Panc1 (cell line): ENCODE results near the gene IL3RA. TPM values are rescaled to one million over a fixed set of nuclear protein-coding genes. Genes with fewer than 3 reads are reported as not detected.
"Not testable (repeated sequence)": the region's sequence is repeated elsewhere in the genome, so short reads cannot be mapped to it uniquely, and the experiment has no call there.

Source experiments
- ATAC-seq: fragments of 200-7000 bp; cut with Tn5 transposase; 2 replicates; pipeline ENCODE4 v1.9.1; 2020; ENCODE audit warnings: mild to moderate bottlenecking, moderate library complexity
- BruUV-seq: library from RNA; stranded (reverse); fragments of 400-500 nt; replicated peaks from 2 replicates; lab custom pipeline; 2021; lab: Mats Ljungman, UMichigan
- CTCF ChIA-PET: fragments of 300-600 bp; sonication (Branson Sonifier 250); formaldehyde crosslinking; loops from one replicate; lab custom pipeline; 2022; ENCODE audit warnings: antibody characterized with exemption; lab: Charles Lee
- POLR2A ChIA-PET: fragments of 300-600 bp; sonication (Branson Sonifier 250); formaldehyde crosslinking; loops from one replicate; lab custom pipeline; 2022; ENCODE audit warnings: antibody characterized with exemption; lab: Charles Lee
- DNase-seq: peaks from one replicate; pipeline ENCODE4 v3.0.0-alpha.2; 2010; ENCODE audit warnings: low read depth, low spot score
- H3K27ac ChIP-seq: 2 replicates; pipeline ENCODE4 v1.5.1; 2011; ENCODE audit warnings: mild to moderate bottlenecking, low read length, inconsistent platforms
- H3K27me3 ChIP-seq: fragments of 200-500 bp; sonication (Bioruptor generic); 2 replicates; pipeline ENCODE4 v1.6.0; 2014; ENCODE audit warnings: low read length, inconsistent platforms; ENCODE audit not compliant: control insufficient read depth, insufficient read depth
- H3K36me3 ChIP-seq: fragments of 200-500 bp; sonication (Bioruptor generic); 2 replicates; pipeline ENCODE4 v1.5.1; 2014; ENCODE audit warnings: inconsistent platforms, mild to moderate bottlenecking, low read length, moderate library complexity; ENCODE audit not compliant: control insufficient read depth, insufficient read depth
- H3K4me1 ChIP-seq: 2 replicates; pipeline ENCODE4 v1.5.1; 2011; ENCODE audit warnings: inconsistent platforms, mild to moderate bottlenecking, low read length, moderate library complexity; ENCODE audit not compliant: control insufficient read depth, insufficient read depth
- H3K4me3 ChIP-seq, 2 experiments: 2 replicates each; pipeline ENCODE4 v1.5.1; 2011 to 2012; ENCODE audit warnings: low read depth in 2 of 2, low read length in 2 of 2, mild to moderate bottlenecking in 2 of 2, inconsistent platforms in 1 of 2, moderate library complexity in 1 of 2
- H3K9me3 ChIP-seq: fragments of 200-500 bp; sonication (Bioruptor generic); 2 replicates; pipeline ENCODE4 v1.5.1; 2014; ENCODE audit warnings: low read depth, mild to moderate bottlenecking, inconsistent platforms, low read length, moderate library complexity; ENCODE audit not compliant: control insufficient read depth, insufficient read depth
- POLR2AphosphoS5 ChIP-seq: IDR thresholded peaks from 2 replicates; pipeline ENCODE4 v1.6.1; 2012; ENCODE audit warnings: mild to moderate bottlenecking, low read depth, low read length, moderate library complexity
- SIN3A ChIP-seq: IDR thresholded peaks from 2 replicates; pipeline ENCODE4 v1.6.1; 2012; ENCODE audit warnings: low read depth, mild to moderate bottlenecking, low read length, moderate library complexity, borderline replicate concordance; ENCODE audit not compliant: insufficient read depth
- TCF7L2 ChIP-seq: IDR thresholded peaks from 2 replicates; pipeline ENCODE4 v1.6.1; 2011; ENCODE audit warnings: mild to moderate bottlenecking, low read depth, low read length, inconsistent platforms
- in situ Hi-C: cut with HindIII; loops from 2 replicates; pipeline ENCODE4 v1.10.0; 2016; ENCODE audit warnings: low sequenced_read_pairs, low pct_unique_long_range_greater_than_20kb
- intact Hi-C: fragments of 100-400 bp; cut with micrococcal nuclease; formaldehyde crosslinking; loops from one replicate; pipeline ENCODE4 v1.10.0; 2022; ENCODE audit not compliant: unreplicated experiment
- total RNA-seq: library from RNA; stranded (reverse); gene quantifications from one replicate; pipeline ENCODE4 v1.2.1, GENCODE V29; 2021; ENCODE audit not compliant: unreplicated experiment
- TF ChIP-seq, protein P1 (sequence below): fragments of 450-650 bp; IDR thresholded peaks from 2 replicates; pipeline ENCODE4 v1.5.1; 2017; ENCODE audit warnings: mild to moderate bottlenecking
- TF ChIP-seq, protein P2 (sequence below), 2 experiments: IDR thresholded peaks; 2 replicates each; pipeline ENCODE4 v1.6.1; 2011 to 2012; ENCODE audit warnings: low read depth in 2 of 2, control low read depth in 1 of 2, low read length in 1 of 2, mild to moderate bottlenecking in 1 of 2, moderate library complexity in 1 of 2; ENCODE audit not compliant: insufficient read depth in 1 of 2

The IL3RA gene
- total RNA-seq, 1 experiment from 2014 or later, result 0.28 TPM

DNA sequence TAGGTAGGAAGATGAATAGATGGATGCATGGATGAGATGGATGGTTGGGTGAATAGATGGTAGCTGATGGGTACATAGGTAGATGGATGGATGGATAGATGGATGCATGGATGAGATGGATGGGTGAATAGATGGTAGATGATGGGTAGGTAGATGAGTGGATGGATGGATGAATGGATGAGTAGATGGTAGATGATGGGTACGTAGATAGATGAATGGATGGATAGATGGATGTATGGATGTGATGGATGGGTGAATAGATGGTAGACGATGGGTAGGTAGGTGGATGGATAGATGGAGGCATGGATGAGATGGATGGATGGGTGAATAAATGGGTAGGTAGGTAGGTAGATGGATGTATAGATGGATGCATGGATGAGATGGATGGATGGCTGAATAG lies 69.2 kb downstream of the IL3RA start:
- not testable (repeated sequence) for ATAC-seq

DNA sequence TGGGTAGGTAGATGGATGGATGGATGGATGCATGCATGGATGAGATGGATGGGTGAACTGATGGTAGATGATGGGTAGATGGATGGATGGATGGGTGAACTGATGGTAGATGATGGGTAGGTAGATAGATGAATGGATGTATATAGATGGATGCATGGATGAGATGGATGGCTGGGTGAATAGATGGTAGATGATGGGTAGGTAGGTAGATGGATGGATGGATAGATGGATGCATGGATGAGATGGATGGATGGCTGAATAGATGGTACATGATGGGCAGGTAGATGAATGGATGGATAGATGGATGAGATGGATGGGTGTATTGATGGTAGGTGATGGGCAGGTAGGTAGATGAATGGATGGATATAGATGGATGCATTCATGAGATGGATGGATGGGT lies 70.5 kb downstream of the IL3RA start:
- no TSS peak for BruUV-seq
- Histone ChIP-seq H3K27me3 (no peaks in the 10 kb centered on the region), H3K36me3 (no peaks in the 10 kb centered on the region), H3K27ac (no peak overlapping the region), H3K4me3 (no peak overlapping the region), H3K4me1 (no peaks in the 10 kb centered on the region), H3K9me3 (no peaks in the 10 kb centered on the region)
- ChIA-PET POLR2A (no interaction called here), CTCF (no interaction called here)
- intact Hi-C loops, result no loop called here
- ATAC-seq (no peak), DNase-seq (no peak)
- TF ChIP-seq POLR2AphosphoS5 (no peak), SIN3A (no peak), TCF7L2 (no peak)
- TF ChIP-seq, protein P1, sequence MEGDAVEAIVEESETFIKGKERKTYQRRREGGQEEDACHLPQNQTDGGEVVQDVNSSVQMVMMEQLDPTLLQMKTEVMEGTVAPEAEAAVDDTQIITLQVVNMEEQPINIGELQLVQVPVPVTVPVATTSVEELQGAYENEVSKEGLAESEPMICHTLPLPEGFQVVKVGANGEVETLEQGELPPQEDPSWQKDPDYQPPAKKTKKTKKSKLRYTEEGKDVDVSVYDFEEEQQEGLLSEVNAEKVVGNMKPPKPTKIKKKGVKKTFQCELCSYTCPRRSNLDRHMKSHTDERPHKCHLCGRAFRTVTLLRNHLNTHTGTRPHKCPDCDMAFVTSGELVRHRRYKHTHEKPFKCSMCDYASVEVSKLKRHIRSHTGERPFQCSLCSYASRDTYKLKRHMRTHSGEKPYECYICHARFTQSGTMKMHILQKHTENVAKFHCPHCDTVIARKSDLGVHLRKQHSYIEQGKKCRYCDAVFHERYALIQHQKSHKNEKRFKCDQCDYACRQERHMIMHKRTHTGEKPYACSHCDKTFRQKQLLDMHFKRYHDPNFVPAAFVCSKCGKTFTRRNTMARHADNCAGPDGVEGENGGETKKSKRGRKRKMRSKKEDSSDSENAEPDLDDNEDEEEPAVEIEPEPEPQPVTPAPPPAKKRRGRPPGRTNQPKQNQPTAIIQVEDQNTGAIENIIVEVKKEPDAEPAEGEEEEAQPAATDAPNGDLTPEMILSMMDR, result no peak
- TF ChIP-seq, protein P2, sequence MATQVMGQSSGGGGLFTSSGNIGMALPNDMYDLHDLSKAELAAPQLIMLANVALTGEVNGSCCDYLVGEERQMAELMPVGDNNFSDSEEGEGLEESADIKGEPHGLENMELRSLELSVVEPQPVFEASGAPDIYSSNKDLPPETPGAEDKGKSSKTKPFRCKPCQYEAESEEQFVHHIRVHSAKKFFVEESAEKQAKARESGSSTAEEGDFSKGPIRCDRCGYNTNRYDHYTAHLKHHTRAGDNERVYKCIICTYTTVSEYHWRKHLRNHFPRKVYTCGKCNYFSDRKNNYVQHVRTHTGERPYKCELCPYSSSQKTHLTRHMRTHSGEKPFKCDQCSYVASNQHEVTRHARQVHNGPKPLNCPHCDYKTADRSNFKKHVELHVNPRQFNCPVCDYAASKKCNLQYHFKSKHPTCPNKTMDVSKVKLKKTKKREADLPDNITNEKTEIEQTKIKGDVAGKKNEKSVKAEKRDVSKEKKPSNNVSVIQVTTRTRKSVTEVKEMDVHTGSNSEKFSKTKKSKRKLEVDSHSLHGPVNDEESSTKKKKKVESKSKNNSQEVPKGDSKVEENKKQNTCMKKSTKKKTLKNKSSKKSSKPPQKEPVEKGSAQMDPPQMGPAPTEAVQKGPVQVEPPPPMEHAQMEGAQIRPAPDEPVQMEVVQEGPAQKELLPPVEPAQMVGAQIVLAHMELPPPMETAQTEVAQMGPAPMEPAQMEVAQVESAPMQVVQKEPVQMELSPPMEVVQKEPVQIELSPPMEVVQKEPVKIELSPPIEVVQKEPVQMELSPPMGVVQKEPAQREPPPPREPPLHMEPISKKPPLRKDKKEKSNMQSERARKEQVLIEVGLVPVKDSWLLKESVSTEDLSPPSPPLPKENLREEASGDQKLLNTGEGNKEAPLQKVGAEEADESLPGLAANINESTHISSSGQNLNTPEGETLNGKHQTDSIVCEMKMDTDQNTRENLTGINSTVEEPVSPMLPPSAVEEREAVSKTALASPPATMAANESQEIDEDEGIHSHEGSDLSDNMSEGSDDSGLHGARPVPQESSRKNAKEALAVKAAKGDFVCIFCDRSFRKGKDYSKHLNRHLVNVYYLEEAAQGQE (IDR thresholded peaks at IDR 0.05; ENCODE audit: insufficient read depth in 1 of 2, low read depth in 2 of 2, low read length in 1 of 2), result no peak
- in situ Hi-C loops, result no loop called here

More for the DNA sequence above, 69.2 kb downstream of the IL3RA start:
- H3K4me1 ChIP-seq, H3K9me3 ChIP-seq, H3K27me3 ChIP-seq, DNase-seq, H3K27ac ChIP-seq, in situ Hi-C loops, H3K36me3 ChIP-seq, intact Hi-C loops, H3K4me3 ChIP-seq, POLR2A ChIA-PET, BruUV-seq, CTCF ChIA-PET: not testable (repeated sequence)

DNA sequence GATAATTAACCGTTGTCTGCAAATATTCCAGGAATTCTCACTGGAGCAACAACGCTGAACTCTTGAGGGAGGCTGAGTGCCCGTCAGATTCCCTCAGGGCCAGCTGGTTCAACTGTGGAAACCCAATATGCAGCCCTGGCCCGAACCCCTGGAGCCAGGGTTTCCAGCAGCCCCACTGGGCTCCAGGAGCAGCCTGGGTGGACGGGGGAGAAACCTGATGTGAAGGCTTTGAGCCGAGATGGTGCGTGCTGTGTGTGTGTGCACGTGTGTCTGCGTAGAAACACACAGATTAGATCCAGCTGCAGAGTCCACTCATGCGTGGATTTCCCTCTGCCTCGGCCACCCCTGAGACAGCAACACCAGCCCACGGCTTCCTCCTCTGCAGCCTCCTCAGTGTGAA lies 74.7 kb downstream of the IL3RA start:
- BruUV-seq, result no TSS peak
- DNase-seq (no peak), ATAC-seq (no peak)
- TF ChIP-seq SIN3A, result no peak
- TF ChIP-seq, protein P1, result no peak
- no peak for TF ChIP-seq TCF7L2
- TF ChIP-seq, protein P2 (IDR thresholded peaks at IDR 0.05; ENCODE audit: insufficient read depth in 1 of 2, low read depth in 2 of 2, low read length in 1 of 2), result no peak
- no peak for TF ChIP-seq POLR2AphosphoS5
- H3K9me3 ChIP-seq, result no peaks in the 10 kb centered on the region
- H3K36me3 ChIP-seq, result no peaks in the 10 kb centered on the region
- no peaks in the 10 kb centered on the region for H3K4me1 ChIP-seq
- intact Hi-C loops, result no loop called here
- no peak overlapping the region for H3K27ac ChIP-seq
- no peaks in the 10 kb centered on the region for H3K27me3 ChIP-seq
- ChIA-PET POLR2A (no interaction called here), CTCF (no interaction called here)
- in situ Hi-C loops, result no loop called here
- no peak overlapping the region for H3K4me3 ChIP-seq
